H1 (cell line): ENCODE results near the gene TMEM255B. TPM values are rescaled to one million over a fixed set of nuclear protein-coding genes. Genes with fewer than 3 reads are reported as not detected.

Source experiments
- EGR1 ChIP-seq: IDR thresholded peaks from 2 replicates; pipeline ENCODE4 v1.6.1; 2011; ENCODE audit warnings: low read depth, low read length, borderline replicate concordance
- polyA plus RNA-seq, 7 experiments: library from polyadenylated mRNA; depleted of rRNA in 3 of 7; stranded (reverse) in 5 of 7; unstranded in 2 of 7; fragments of >200 nt in 5 of 7; fragments of 200-250 nt in 2 of 7; gene quantifications; 1 replicate in 5 of 7; 2 replicates in 1 of 7; 4 replicates in 1 of 7; pipeline versions ENCODE4 v1.2.1 to v1.2.3, GENCODE V29; 2011 to 2013; ENCODE audit warnings: missing spikeins in 2 of 7, mixed read lengths in 2 of 7
- total RNA-seq: library from RNA; stranded (reverse); fragmentation: NEBNext Ultra II Directional; extraction: Animal tissue kit (Norgen Biotek cat#: 25700); gene quantifications from 2 replicates; pipeline ENCODE4 v1.2.1, GENCODE V29; 2021
- TF ChIP-seq, protein P1 (sequence below): IDR thresholded peaks from 2 replicates; pipeline ENCODE4 v1.6.1; 2012; ENCODE audit warnings: low read length, inconsistent platforms

The TMEM255B gene
- total and polyA plus RNA-seq, 2 of the 8 experiments (the other 6 are each of a cell fraction or from before 2014, with no cell fraction given), result 3.4 to 4.4 TPM

DNA sequence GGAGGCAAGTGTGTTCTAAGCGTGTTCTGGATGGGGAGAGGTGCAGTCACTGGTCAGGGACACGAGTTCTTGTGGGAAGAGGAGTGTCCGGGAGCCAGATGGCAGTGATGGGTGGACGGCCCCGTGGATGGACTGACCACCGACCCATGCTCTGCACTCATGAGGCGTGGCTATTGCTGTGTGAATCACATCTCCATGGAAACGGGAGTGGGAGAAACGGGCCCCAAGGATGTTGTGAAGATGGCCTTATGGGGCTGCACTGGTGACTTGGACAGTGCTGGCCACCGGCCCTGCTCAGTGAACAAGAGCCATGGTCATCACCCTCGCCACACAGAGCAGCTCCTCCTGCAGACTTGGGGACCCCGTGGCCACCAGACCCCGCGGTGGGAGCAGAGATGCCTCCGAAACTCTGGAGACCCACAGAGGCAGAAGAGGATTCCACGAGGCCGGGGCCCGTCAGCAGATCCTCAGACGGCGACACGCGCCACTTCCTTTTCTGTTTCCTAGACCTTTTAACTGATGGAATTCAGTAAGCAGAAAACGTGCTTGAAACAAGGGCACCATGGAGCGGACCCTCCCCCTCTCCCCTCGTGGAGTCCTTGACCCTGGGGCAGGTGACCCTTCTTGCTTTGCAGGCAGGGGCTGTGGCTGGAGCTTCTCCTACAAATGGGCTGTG lies 57.4 kb downstream of the TMEM255B start (continued):
- TF ChIP-seq, protein P1, sequence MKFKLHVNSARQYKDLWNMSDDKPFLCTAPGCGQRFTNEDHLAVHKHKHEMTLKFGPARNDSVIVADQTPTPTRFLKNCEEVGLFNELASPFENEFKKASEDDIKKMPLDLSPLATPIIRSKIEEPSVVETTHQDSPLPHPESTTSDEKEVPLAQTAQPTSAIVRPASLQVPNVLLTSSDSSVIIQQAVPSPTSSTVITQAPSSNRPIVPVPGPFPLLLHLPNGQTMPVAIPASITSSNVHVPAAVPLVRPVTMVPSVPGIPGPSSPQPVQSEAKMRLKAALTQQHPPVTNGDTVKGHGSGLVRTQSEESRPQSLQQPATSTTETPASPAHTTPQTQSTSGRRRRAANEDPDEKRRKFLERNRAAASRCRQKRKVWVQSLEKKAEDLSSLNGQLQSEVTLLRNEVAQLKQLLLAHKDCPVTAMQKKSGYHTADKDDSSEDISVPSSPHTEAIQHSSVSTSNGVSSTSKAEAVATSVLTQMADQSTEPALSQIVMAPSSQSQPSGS, result no peak
- no peak for TF ChIP-seq EGR1
